Measurements from ENCODE around the gene MAPK4.
"Not testable (repeated sequence)": the region's sequence is repeated elsewhere in the genome, so short reads cannot be mapped to it uniquely, and the experiment has no call there.

Gene MAPK4

GRCh38 chr18:50704357-50704940, 144.6 kb downstream of the MAPK4 start:
- no peak for DNase-seq (ENCODE audit: extremely low read depth, low read depth)
- TF ChIP-seq CTCF (IDR thresholded peaks at IDR 0.05; ENCODE audit: low read depth, low read length), result no peak

- no peak for TF ChIP-seq CTCF (IDR thresholded peaks at IDR 0.05; ENCODE audit: low read depth, low read length)
- no peak for DNase-seq (ENCODE audit: extremely low read depth, low read depth)
Observed at GRCh38 chr18:50706199-50706598, 146.3 kb downstream of the MAPK4 start.

DNA sequence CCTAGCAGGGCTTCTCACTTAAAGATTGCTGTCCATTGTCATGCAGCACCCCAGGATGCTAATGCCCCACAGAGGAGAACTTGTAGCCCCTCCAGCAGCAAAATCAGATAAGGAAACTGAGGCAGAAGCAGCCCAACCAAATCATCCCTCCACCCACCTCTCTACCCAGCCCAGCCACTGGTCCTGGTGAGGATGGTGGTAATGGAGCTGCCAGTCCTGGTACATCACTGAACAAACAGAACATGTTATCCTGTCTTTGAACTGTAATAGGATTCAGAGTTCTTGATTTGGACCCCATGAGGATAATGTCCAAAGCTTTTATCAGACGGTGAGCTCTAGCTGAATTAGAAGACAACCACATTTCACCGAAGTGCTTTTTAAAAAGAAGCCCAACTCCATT, 146.8 kb downstream of the MAPK4 start:
- no peak for TF ChIP-seq CTCF (IDR thresholded peaks at IDR 0.05; ENCODE audit: low read depth, low read length)
- no peak for DNase-seq (ENCODE audit: extremely low read depth, low read depth)

DNA sequence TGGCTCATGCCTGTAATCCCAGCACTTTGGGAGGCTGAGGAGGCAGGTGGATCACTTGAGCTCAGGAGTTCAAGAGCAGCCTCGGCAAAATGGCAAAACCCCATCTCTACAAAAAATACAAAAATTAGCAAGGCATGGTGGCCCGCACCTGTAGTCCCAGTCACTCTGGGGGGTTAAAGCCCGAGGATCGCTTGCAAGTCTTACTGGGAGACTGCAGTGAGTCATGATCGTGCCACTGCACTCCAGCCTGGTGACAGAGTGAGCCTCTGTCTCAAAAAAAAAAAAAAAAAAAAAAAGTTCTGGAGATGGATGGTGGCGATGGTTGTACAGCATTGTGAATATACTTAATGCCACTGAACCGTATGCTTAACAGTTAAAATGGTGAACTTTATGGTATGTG, 147.4 kb downstream of the MAPK4 start:
- not testable (repeated sequence) for DNase-seq (ENCODE audit: extremely low read depth, low read depth)

DNA sequence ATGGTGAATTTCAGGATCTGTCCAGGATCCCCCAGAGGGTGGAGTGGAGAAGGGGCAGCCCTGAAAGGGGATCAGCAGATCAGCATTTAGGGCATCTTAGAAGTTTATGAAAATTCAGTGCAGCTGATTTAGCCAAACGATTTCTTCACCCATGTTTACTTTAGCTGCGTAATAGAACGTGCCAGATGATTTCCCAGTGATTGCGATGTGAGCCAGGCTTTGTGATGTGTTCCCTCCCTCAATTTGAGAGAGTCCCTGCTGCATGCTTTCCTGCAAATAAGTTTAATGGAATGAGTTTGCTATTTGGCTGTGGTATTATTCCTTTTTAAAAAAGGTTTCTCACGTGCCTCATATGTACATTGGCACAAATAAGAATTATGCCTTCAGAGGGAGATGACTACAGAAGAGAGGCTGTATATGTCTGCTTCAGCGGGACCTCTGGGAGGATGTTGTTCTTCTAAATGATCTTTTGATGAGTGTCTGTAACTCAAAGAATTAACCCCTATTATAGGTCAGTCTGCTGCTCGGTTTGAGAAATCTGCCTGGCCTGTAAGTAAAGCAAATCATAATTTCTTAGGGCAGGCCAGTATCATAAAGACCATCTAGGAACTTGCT, 148.1 kb downstream of the MAPK4 start:
- TF ChIP-seq CTCF (IDR thresholded peaks at IDR 0.05; ENCODE audit: low read depth, low read length), result no peak
- no peak for DNase-seq (ENCODE audit: extremely low read depth, low read depth)

GRCh38 chr18:50709193-50709592, 149.3 kb downstream of the MAPK4 start:
- no peak for TF ChIP-seq CTCF (IDR thresholded peaks at IDR 0.05; ENCODE audit: low read depth, low read length)
- DNase-seq (ENCODE audit: extremely low read depth, low read depth), result no peak

DNA sequence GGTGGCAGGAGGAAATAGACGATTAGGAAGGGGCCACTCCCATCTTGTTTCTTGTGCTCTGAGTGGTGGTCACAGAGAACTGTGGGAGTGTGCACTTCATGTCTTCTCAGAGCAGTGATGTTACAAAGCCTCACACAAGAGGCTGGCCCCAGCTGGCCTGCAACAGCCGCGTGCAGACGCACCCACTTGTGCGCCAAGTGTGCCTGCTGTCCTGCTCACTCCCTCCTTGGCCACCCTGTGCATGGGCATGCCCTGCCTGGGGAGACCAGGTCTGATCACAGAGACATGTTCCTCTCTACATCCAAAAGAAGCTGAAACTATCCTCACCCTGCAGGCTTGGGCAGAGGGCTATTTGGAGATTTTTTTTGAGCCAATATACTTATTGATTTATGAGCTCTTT, 151.5 kb downstream of the MAPK4 start:
- no peak for TF ChIP-seq CTCF (IDR thresholded peaks at IDR 0.05; ENCODE audit: low read depth, low read length)
- DNase-seq (ENCODE audit: extremely low read depth, low read depth), result no peak

DNA sequence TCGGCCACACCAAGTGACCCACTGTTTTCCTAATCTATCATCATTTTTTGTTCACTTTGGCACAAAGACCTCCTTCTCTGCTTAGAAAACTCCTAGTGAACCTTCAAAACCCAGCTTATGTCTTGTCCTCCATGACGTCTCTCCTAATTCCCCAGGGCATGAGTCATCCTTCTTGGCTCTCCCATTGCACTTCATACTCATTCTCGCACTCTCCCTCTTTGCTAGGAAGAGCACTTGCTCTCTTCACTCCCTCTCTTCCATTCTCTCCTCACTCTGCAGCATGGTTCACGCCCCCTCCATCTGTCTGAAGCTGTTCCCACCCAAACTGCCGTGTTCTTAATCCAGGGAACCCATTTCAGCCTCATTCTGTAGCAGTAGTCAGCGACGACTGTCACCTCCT, 156.0 kb downstream of the MAPK4 start:
- DNase-seq (ENCODE audit: extremely low read depth, low read depth), result no peak
- no peak for TF ChIP-seq CTCF (IDR thresholded peaks at IDR 0.05; ENCODE audit: low read depth, low read length)
